Epithelial cell of proximal tubule (primary cell): ENCODE measurements around the gene CGNL1. TPM values are rescaled to one million over a fixed set of nuclear protein-coding genes. Genes with fewer than 3 reads are reported as not detected.

ENCODE experiments used
- DNase-seq: peaks from one replicate; pipeline ENCODE4 v3.0.0-alpha.2; 2011; ENCODE audit warnings: low read depth
- H3K4me3 ChIP-seq: 2 replicates; pipeline ENCODE4 v1.5.1; 2011; ENCODE audit warnings: low read depth, mild to moderate bottlenecking, low read length
- total RNA-seq: library from RNA; depleted of rRNA; stranded (reverse); fragments of >200 nt; gene quantifications from 2 replicates; pipeline ENCODE4 v1.2.3, GENCODE V29; 2015
- TF ChIP-seq, protein P1 (sequence below): conservative IDR thresholded peaks from 2 replicates; pipeline ENCODE4 v1.5.1; 2012; ENCODE audit warnings: low read depth, mild to moderate bottlenecking, low read length

CGNL1 gene
- total RNA-seq, 1 donor from 2014 or later = 3.2 TPM

DNA sequence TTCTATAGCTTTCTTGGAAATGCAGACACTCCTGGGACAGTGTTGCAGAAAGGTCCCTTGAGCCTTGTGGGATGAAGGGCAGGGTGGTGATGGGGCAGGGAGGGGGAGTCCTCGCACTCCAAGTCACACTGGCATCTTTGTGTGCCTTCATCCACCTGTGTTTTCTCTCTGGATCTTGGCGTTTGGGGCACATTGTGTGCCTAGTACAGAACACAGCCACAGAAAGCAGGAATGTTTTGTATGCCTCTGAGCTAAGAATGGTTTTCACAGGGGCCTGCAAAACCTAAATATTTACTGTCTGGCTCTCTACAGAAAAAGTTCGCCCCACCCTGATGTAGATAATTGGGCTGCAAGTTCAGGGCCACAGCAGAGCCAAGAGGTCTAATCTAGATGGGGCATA, 221.1 kb downstream of the CGNL1 start:
- no peak for DNase-seq
- TF ChIP-seq, protein P1, sequence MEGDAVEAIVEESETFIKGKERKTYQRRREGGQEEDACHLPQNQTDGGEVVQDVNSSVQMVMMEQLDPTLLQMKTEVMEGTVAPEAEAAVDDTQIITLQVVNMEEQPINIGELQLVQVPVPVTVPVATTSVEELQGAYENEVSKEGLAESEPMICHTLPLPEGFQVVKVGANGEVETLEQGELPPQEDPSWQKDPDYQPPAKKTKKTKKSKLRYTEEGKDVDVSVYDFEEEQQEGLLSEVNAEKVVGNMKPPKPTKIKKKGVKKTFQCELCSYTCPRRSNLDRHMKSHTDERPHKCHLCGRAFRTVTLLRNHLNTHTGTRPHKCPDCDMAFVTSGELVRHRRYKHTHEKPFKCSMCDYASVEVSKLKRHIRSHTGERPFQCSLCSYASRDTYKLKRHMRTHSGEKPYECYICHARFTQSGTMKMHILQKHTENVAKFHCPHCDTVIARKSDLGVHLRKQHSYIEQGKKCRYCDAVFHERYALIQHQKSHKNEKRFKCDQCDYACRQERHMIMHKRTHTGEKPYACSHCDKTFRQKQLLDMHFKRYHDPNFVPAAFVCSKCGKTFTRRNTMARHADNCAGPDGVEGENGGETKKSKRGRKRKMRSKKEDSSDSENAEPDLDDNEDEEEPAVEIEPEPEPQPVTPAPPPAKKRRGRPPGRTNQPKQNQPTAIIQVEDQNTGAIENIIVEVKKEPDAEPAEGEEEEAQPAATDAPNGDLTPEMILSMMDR = no peak
- H3K4me3 ChIP-seq = no peak overlapping the region

DNA sequence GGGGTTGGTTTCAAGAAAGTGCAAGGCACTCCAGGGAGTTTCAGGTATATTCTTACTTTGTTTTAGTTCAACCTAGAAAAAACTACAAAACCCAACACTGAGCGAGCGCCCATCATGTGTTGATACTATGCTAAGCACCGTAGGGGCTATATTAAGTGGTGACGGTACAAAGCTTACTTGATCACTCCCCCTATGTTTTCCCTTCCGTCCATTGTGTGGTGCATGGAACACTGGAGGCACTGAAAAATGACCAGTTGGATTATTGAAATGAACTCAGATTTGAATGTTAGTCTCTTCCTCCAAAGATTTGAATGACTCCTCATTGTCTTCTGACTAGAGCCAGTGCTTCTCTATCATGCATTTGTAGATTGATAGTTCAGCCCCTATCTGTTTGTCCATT, 222.0 kb downstream of the CGNL1 start:
- H3K4me3 ChIP-seq = no peak overlapping the region
- DNase-seq = no peak
- TF ChIP-seq, protein P1 = no peak

DNA sequence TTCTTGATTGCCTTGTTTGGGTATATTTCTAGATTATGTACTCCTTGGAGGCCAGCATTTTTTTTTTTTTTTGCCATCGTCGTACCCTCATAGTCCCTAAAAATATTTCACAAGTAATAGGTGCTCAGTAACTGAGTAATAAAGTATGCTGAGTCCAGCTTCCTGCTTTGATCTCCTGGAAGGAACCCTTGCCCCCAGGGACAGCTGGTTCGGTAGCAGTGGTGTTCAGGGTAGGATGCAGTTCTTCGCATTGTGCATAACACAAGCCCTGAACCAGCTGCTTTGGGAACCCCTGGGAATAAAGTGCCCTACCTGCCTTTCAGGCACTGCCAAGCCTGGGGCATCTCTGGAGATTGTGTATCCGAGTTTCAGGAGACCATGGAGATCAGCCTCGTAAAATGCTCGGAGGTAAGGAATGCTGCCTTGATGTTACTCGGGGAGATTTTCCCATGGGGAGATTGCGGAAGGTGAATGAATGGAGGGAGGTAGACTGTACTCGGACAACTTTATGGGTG, 223.0 kb downstream of the CGNL1 start:
- H3K4me3 ChIP-seq = no peak overlapping the region
- DNase-seq = no peak
- TF ChIP-seq, protein P1 = no peak

DNA sequence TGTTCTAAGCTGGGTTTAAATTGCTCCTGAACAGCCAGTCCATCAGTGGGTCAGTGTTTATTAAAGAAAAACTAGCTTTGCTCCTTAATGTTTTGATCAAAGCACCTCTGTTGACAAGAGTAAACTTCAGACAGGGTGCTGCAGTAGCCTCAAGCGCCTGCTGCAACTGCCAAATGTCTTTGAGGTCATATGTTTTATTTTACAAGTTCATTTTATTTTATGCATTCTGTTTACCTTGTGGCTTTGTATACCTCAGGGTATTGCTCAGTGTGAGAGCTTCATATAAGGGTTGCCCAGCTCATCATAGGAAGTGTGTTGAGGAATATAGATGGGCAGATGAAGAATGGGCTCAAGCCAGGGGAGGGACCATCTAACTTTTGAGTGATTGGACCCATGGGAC, 223.9 kb downstream of the CGNL1 start:
- H3K4me3 ChIP-seq = no peak overlapping the region
- TF ChIP-seq, protein P1 = no peak
- no peak for DNase-seq

Other genes starting within 250 kb of the CGNL1 start
- 0.06 and 0.14 TPM in 2 replicates for gene MYZAP, start 215.4 kb downstream of the CGNL1 start, total RNA-seq